Measurements from ENCODE around the gene NELFE.
A peak's percentile ranks its signal among the peaks of the same experiment; 100 is the strongest.

The NELFE gene

GRCh38 chr6:31952890-31953289 is 5.9 kb downstream of the NELFE start:
- TF ChIP-seq, protein P1, sequence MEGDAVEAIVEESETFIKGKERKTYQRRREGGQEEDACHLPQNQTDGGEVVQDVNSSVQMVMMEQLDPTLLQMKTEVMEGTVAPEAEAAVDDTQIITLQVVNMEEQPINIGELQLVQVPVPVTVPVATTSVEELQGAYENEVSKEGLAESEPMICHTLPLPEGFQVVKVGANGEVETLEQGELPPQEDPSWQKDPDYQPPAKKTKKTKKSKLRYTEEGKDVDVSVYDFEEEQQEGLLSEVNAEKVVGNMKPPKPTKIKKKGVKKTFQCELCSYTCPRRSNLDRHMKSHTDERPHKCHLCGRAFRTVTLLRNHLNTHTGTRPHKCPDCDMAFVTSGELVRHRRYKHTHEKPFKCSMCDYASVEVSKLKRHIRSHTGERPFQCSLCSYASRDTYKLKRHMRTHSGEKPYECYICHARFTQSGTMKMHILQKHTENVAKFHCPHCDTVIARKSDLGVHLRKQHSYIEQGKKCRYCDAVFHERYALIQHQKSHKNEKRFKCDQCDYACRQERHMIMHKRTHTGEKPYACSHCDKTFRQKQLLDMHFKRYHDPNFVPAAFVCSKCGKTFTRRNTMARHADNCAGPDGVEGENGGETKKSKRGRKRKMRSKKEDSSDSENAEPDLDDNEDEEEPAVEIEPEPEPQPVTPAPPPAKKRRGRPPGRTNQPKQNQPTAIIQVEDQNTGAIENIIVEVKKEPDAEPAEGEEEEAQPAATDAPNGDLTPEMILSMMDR (IDR thresholded peaks at IDR 0.05; ENCODE audit: low read depth, low read length) = no peak
- no peak overlapping the region for H3K4me3 ChIP-seq (ENCODE audit: low read depth, low read length)

- TF ChIP-seq, protein P1 (IDR thresholded peaks at IDR 0.05; ENCODE audit: low read depth, low read length) = peak; percentile 78
- no peak overlapping the region for H3K4me3 ChIP-seq (ENCODE audit: low read depth, low read length)
These were observed 6.5 kb downstream of the NELFE start for GRCh38 chr6:31952140-31952805.

GRCh38 chr6:31949926-31950548 is 8.7 kb downstream of the NELFE start:
- TF ChIP-seq, protein P1 (IDR thresholded peaks at IDR 0.05; ENCODE audit: low read depth, low read length) = no peak
- no peak overlapping the region for H3K4me3 ChIP-seq (ENCODE audit: low read depth, low read length)

DNA sequence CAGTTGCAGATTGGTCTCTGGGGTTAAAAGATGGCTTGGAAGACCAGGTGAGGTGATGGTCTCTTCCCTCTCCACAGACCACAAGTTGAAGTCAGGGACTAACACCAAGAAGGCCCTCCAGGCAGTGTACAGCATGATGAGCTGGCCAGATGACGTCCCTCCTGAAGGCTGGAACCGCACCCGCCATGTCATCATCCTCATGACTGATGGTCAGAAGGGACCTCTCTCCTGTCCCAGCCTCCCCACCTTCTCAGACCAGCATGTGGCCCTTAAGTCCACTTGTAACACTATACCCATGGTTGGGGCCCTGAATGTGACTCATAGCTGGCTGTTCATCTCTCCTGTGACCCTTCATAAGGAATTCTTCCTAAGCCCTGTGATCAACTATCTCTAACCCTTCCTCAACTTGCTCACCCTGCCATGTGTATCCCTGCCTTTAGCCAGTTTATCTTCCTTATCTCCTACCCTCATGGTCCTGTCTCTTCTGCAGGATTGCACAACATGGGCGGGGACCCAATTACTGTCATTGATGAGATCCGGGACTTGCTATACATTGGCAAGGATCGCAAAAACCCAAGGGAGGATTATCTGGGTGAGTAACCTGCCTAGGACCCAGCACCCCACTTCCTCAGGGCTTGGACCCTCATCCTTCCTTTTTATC is 9.9 kb downstream of the NELFE start:
- no peak overlapping the region for H3K4me3 ChIP-seq (ENCODE audit: low read depth, low read length)
- TF ChIP-seq, protein P1 (IDR thresholded peaks at IDR 0.05; ENCODE audit: low read depth, low read length) = no peak

DNA sequence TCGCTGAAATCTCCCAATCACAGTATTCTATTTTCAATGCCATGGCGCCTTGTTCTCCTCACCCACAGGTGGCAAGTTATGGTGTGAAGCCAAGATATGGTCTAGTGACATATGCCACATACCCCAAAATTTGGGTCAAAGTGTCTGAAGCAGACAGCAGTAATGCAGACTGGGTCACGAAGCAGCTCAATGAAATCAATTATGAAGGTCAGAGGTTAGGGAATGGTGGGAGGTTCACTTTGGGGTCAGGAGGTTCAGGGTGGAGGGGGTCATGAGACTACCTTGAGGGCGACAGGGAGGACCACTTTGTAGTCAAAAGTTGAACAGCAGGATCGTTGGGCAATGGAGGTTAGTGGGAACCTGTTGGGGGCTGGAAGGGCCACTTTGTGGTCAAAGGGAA is 10.5 kb downstream of the NELFE start:
- TF ChIP-seq, protein P1 (IDR thresholded peaks at IDR 0.05; ENCODE audit: low read depth, low read length) = no peak
- no peak overlapping the region for H3K4me3 ChIP-seq (ENCODE audit: low read depth, low read length)

DNA sequence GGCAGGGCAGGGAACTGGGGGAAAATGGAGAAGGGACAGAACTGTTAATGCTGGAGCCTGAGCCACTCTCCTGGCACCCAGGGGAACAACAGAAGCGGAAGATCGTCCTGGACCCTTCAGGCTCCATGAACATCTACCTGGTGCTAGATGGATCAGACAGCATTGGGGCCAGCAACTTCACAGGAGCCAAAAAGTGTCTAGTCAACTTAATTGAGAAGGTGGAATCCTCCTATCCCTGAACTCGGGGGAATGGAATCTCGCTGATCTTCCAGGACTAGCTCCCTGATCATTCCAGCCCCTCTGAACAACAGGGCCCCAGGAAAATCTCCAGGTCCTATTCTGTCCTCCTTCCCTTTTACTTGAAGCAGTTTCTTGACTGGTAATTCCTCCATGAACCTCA is 10.9 kb downstream of the NELFE start:
- H3K4me3 ChIP-seq (ENCODE audit: low read depth, low read length) = no peak overlapping the region
- TF ChIP-seq, protein P1 (IDR thresholded peaks at IDR 0.05; ENCODE audit: low read depth, low read length) = no peak

Data from WI38 (cell line).